Heart left ventricle (tissue), 16 donors: Measurements from ENCODE around the gene ZYX. TPM values are rescaled to one million over a fixed set of nuclear protein-coding genes. Genes with fewer than 3 reads are reported as not detected.

Source experiments
- ATAC-seq, 4 donors: fragments of 200-7000 bp; cut with Tn5 transposase; one replicate each; pipeline ENCODE4 v1.9.1; 2020 to 2022; ENCODE audit warnings: moderate library complexity in 4 of 4, mild to moderate bottlenecking in 3 of 4, moderate number of reproducible peaks in 1 of 4
- DNase-seq, 5 donors: peaks; one replicate each; pipeline ENCODE4 v3.0.0-alpha.2; 2020
- H3K27ac ChIP-seq, 12 donors: fragments of 200-600 bp; sonication (generic) in 4 of 12; one replicate each; pipeline versions ENCODE4 v1.5.0 to v1.8.0; 2016 to 2022; ENCODE audit warnings: mild to moderate bottlenecking in 2 of 12
- H3K27me3 ChIP-seq, 9 donors: fragments of 200-600 bp; sonication (generic) in 2 of 9; one replicate each; pipeline versions ENCODE4 v1.5.1 to v1.8.0; 2016 to 2022; ENCODE audit warnings: mild to moderate bottlenecking in 3 of 9
- H3K36me3 ChIP-seq, 9 donors: fragments of 200-600 bp; sonication (generic) in 2 of 9; one replicate each; pipeline versions ENCODE4 v1.5.0 to v1.8.0; 2018 to 2022; ENCODE audit warnings: mild to moderate bottlenecking in 2 of 9
- H3K4me1 ChIP-seq, 12 donors: fragments of 200-600 bp; sonication (generic) in 4 of 12; one replicate each; pipeline versions ENCODE4 v1.5.0 to v1.8.0; 2016 to 2022; ENCODE audit warnings: mild to moderate bottlenecking in 3 of 12
- H3K4me3 ChIP-seq, 12 donors: fragments of 200-600 bp; sonication (generic) in 4 of 12; one replicate each; pipeline versions ENCODE4 v1.5.0 to v1.8.0; 2017 to 2022; ENCODE audit warnings: mild to moderate bottlenecking in 9 of 12, moderate library complexity in 4 of 12
- H3K9me3 ChIP-seq, 12 donors: fragments of 200-600 bp; sonication (generic) in 4 of 12; one replicate each; pipeline versions ENCODE4 v1.5.0 to v1.8.0; 2016 to 2022; ENCODE audit warnings: mild to moderate bottlenecking in 1 of 12
- POLR2A ChIP-seq, 2 donors: fragments of 450-650 bp; IDR thresholded peaks; one replicate each; pipeline ENCODE4 v1.6.1; 2017; ENCODE audit warnings: antibody characterized with exemption in 2 of 2, mild to moderate bottlenecking in 2 of 2, moderate library complexity in 2 of 2
- WGBS, 4 donors: extraction: QIAGEN DNeasy Blood & Tissue Kit in 2 of 4; methylation state at CpG; one replicate each; pipeline versions ENCODE4 v1.1.5 to v1.1.7; 2013 to 2018; 5-methylcytosine and 5-hydroxymethylcytosine counted together
- intact Hi-C, 10 donors: fragments of 100-400 bp; cut with DNase I; formaldehyde crosslinking; loops; one replicate each; pipeline versions ENCODE4 v1.11.1 to v1.14.2; 2022
- polyA plus RNA-seq, 2 donors: library from polyadenylated mRNA; stranded (reverse); fragments of 200-250 nt; gene quantifications; one replicate each; pipeline ENCODE4 v1.2.3, GENCODE V29; 2013
- total RNA-seq, 9 donors: library from RNA; depleted of rRNA in 2 of 9; stranded (reverse); fragments of >200 nt in 2 of 9; fragmentation: NEBNext Ultra II Directional in 3 of 9; extraction: Animal tissue kit (Norgen Biotek cat#: 25700) in 3 of 9; gene quantifications; one replicate each; pipeline versions ENCODE4 v1.1.0 to v1.2.4, GENCODE V29; 2016 to 2023
- TF ChIP-seq, protein P1 (sequence below), 12 donors: fragments of 200-600 bp; sonication (generic) in 4 of 12; IDR thresholded peaks; one replicate each; pipeline versions ENCODE4 v1.5.0 to v1.8.0; 2018 to 2022; ENCODE audit warnings: antibody characterized with exemption in 12 of 12, mild to moderate bottlenecking in 5 of 12
- donor health status: ischemic (EF 13 %, LVEDD 7.1; RV severe dilation, severe dysfunction).
- donor health status: healthy with polysubstance abuse.
- donor health status: DM: no; HTN: yes; CAD: no.
- donor health status: DM: no; HTN: no; CAD: no.
- donor health status: ischemic (EF 25% LVEDD 6.9; RV normal size, moderate dysfunction).
- donor health status: ischemic (EF 25% LVEDD 5.7; RV mildly dilated, moderate dysfunction).
- donor health status: healthy.
- donor health status: DM: yes; HTN: yes; CAD: no.
- donor health status: ischemic (EF 35%, LVEDD 5.7; RV mildly dilated, moderate dysfunction).
- donor health status: nonischemic (EF 11% LVEDD 7.7; RV severe dilation, severe dysfunction).
- donor health status: DM: yes; HTN: yes; CAD: no.
- donor health status: PGD.
- donor health status: ischemic (EF 29% LVEDD 5.4; RV normal size, mild dysfunction).
- donor health status: nonischemic (EF 23%, LVEDD 6.1; RV moderate dilation, normal function).

ZYX gene
- total and polyA plus RNA-seq, 11 donors = 55.9 to 217 (median 79.4) TPM

DNA sequence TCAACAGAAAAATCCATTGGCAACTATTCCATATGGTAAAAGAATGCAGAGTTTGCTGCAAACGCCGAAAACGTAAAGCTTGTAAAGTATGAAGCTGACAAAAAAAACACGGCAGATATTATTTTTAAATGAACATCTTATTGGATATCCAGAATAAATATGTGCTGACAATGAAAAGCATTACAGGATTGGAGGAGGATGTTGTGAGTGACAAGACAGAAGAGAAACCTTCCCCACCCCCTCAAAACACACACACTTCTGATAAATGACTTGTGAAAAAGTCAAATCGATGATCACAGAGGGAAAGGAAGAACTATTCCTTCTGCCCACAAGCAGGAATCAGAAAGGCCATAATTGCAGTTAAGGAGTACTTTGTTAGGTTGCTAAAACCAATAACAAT, 33.2 kb upstream of the ZYX start:
- 59 to 74% (median 66%) methylated on average over 5 of the region's 5 CpGs for WGBS, 4 donors
- intact Hi-C loops = no loop called here
- Histone ChIP-seq H3K27me3 (peaks cover 0 to 38% (median 9%) of the 10 kb centered on the region in 9 donors), H3K4me1 (peaks cover 0 to 10% (median 0%) of the 10 kb centered on the region in 12 donors), H3K27ac (no peak overlapping the region), H3K9me3 (no peaks in the 10 kb centered on the region), H3K4me3 (no peak overlapping the region), H3K36me3 (no peaks in the 10 kb centered on the region)
- no peak for ATAC-seq
- TF ChIP-seq POLR2A (IDR thresholded peaks at IDR 0.05) = no peak
- TF ChIP-seq, protein P1, sequence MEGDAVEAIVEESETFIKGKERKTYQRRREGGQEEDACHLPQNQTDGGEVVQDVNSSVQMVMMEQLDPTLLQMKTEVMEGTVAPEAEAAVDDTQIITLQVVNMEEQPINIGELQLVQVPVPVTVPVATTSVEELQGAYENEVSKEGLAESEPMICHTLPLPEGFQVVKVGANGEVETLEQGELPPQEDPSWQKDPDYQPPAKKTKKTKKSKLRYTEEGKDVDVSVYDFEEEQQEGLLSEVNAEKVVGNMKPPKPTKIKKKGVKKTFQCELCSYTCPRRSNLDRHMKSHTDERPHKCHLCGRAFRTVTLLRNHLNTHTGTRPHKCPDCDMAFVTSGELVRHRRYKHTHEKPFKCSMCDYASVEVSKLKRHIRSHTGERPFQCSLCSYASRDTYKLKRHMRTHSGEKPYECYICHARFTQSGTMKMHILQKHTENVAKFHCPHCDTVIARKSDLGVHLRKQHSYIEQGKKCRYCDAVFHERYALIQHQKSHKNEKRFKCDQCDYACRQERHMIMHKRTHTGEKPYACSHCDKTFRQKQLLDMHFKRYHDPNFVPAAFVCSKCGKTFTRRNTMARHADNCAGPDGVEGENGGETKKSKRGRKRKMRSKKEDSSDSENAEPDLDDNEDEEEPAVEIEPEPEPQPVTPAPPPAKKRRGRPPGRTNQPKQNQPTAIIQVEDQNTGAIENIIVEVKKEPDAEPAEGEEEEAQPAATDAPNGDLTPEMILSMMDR (IDR thresholded peaks at IDR 0.05) = no peak
- DNase-seq = no peak

DNA sequence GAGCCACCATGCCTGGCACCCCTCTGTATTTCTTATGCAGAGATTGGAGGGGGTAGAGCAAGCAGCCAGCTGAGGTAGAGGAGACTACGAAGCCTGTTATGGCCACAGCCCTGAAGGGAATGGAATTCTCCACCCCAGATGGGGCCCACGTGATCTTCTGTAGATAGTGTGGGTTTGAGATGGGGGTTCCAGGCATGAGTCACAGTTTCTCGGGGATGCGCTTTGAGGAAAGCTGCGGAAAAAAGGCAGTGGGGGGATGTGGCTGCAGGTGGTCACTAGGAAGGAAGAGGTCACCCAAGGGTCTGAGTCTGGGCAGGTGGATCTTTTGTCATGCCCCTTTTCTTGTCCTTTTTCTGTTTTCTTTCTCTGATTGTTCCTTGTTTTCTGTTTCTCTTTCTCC, 30.1 kb upstream of the ZYX start:
- 63 to 73% (median 69%) methylated on average over 5 of the region's 5 CpGs for WGBS, 4 donors
- Histone ChIP-seq H3K9me3 (no peaks in the 10 kb centered on the region), H3K4me1 (no peaks in the 10 kb centered on the region), H3K4me3 (no peak overlapping the region), H3K27ac (no peak overlapping the region), H3K27me3 (peaks cover 0 to 10% (median 4%) of the 10 kb centered on the region in 9 donors), H3K36me3 (no peaks in the 10 kb centered on the region)
- TF ChIP-seq, protein P1 (IDR thresholded peaks at IDR 0.05) = no peak
- TF ChIP-seq POLR2A (IDR thresholded peaks at IDR 0.05) = no peak
- no peak for DNase-seq
- intact Hi-C loops = no loop called here
- ATAC-seq = no peak

DNA sequence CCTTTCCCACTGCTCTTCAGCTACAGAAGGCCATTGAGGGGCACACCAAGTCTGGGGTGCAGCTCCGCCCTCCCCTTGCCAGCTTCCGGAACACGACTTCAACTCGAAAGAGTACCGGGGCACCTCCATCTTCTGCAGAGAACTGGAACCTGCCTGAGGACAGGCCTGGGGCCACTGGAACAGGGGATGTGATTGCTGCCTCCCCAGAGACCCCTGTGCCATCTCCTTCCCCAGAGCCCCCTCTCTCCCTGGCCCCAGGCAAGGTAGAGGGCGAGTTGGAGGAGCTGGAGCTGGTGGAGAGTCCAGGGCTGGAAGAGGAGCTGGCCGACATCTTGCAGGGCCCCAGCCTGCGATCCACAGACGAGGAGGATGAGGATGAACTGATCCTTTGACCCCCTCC, 29.6 kb upstream of the ZYX start:
- ATAC-seq = no peak
- Histone ChIP-seq H3K4me3 (no peak overlapping the region), H3K27ac (no peak overlapping the region), H3K36me3 (no peaks in the 10 kb centered on the region), H3K9me3 (no peaks in the 10 kb centered on the region), H3K27me3 (peaks cover 0 to 6% (median 1%) of the 10 kb centered on the region in 9 donors), H3K4me1 (no peaks in the 10 kb centered on the region)
- 91 to 99% (median 95%) methylated on average over 5 to 9 of the region's 9 CpGs for WGBS, 4 donors
- intact Hi-C loops = no loop called here
- DNase-seq = no peak
- TF ChIP-seq, protein P1 (IDR thresholded peaks at IDR 0.05) = no peak
- TF ChIP-seq POLR2A (IDR thresholded peaks at IDR 0.05) = no peak

DNA sequence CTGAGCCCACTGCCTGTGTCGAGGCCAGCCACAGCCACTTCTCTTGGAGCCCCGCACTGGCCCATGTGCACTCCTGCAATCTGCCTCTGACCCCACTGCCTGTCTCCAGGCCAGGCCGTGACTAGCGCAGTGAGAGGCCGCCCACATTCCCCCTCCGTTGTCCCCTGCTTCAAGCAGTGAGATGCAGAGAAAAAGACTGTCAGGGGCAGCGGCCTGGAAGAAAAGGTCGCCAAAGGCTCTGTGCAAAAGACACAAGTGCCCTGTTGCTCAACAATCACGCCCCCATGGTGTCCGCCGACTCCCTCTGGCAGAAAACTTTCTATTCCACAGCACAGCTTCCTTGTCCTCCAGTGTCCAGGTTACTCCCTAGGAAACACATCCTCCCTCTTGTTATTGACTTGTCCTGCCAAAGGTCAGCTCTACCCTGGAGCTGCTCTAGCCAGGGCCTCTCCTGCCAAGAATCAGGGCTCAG, 28.6 kb upstream of the ZYX start:
- TF ChIP-seq POLR2A (IDR thresholded peaks at IDR 0.05) = no peak
- TF ChIP-seq, protein P1 (IDR thresholded peaks at IDR 0.05) = no peak
- ATAC-seq (no peak), DNase-seq (no peak)
- WGBS, 4 donors = 70 to 76% (median 71%) methylated on average over 11 of the region's 11 CpGs
- no peak overlapping the region for H3K4me3 ChIP-seq
- intact Hi-C loops = no loop called here
- H3K36me3 ChIP-seq = no peaks in the 10 kb centered on the region
- H3K27me3 ChIP-seq = peaks cover 0 to 6% (median 0%) of the 10 kb centered on the region in 9 donors
- H3K9me3 ChIP-seq = no peaks in the 10 kb centered on the region
- no peak overlapping the region for H3K27ac ChIP-seq
- no peaks in the 10 kb centered on the region for H3K4me1 ChIP-seq
